Smooth muscle cell (in vitro differentiated cells): ENCODE data around the gene SMC3. TPM values are rescaled to one million over a fixed set of nuclear protein-coding genes. Genes with fewer than 3 reads are reported as not detected.

Experiments
- DNase-seq: peaks from one replicate; lab custom pipeline; 2025; ENCODE audit not compliant: unreplicated experiment; lab: John Stamatoyannopoulos, UW
- H2AFZ ChIP-seq: fragments of 200-600 bp; sonication (generic); 2 replicates; pipeline ENCODE4 v1.6.0; 2016; ENCODE audit warnings: antibody characterized with exemption, low read depth, mild to moderate bottlenecking
- H3F3A ChIP-seq: fragments of 200-600 bp; sonication (generic); 2 replicates; pipeline ENCODE4 v1.6.0; 2017; ENCODE audit warnings: antibody characterized with exemption, low read depth
- H3K27ac ChIP-seq: fragments of 200-600 bp; sonication (generic); 2 replicates; pipeline ENCODE4 v1.5.1; 2016; ENCODE audit warnings: low read depth, mild to moderate bottlenecking
- H3K27me3 ChIP-seq: fragments of 200-600 bp; sonication (generic); 2 replicates; pipeline ENCODE4 v1.6.1; 2016; ENCODE audit warnings: low read depth, mild to moderate bottlenecking
- H3K36me3 ChIP-seq: fragments of 200-600 bp; sonication (generic); 2 replicates; pipeline ENCODE4 v1.5.1; 2016; ENCODE audit warnings: low read depth
- H3K4me1 ChIP-seq: fragments of 200-600 bp; sonication (generic); 2 replicates; pipeline ENCODE4 v1.5.1; 2016; ENCODE audit warnings: low read depth
- H3K4me2 ChIP-seq: fragments of 200-600 bp; sonication (generic); 2 replicates; pipeline ENCODE4 v1.6.0; 2016; ENCODE audit warnings: mild to moderate bottlenecking
- H3K4me3 ChIP-seq: fragments of 200-600 bp; sonication (generic); 2 replicates; pipeline ENCODE4 v1.5.1; 2016; ENCODE audit warnings: mild to moderate bottlenecking
- H3K79me2 ChIP-seq: fragments of 200-600 bp; sonication (generic); 2 replicates; pipeline ENCODE4 v1.6.0; 2016; ENCODE audit warnings: low read depth, mild to moderate bottlenecking
- H3K9ac ChIP-seq: fragments of 200-600 bp; sonication (generic); 2 replicates; pipeline ENCODE4 v1.6.0; 2016; ENCODE audit warnings: low read depth
- H3K9me3 ChIP-seq: fragments of 200-600 bp; sonication (generic); replicated peaks from 2 replicates; pipeline ENCODE4 v1.5.1; 2016; ENCODE audit warnings: low read depth
- H4K20me1 ChIP-seq: fragments of 200-600 bp; sonication (generic); 2 replicates; pipeline ENCODE4 v1.6.0; 2016; ENCODE audit warnings: low read depth
- CTCF ChIP-seq: fragments of 200-600 bp; sonication (generic); IDR thresholded peaks from 2 replicates; pipeline ENCODE4 v1.5.1; 2017; ENCODE audit warnings: borderline replicate concordance, mild to moderate bottlenecking, antibody characterized with exemption; ENCODE audit not compliant: insufficient read depth, poor library complexity, severe bottlenecking
- WGBS: methylation state at CpG from one replicate; pipeline ENCODE4 v1.1.7; 2016; ENCODE audit warnings: low lambda C conversion rate; 5-methylcytosine and 5-hydroxymethylcytosine counted together
- polyA plus RNA-seq: library from polyadenylated mRNA; unstranded; fragments of >200 nt; fragmentation: Nextera tagmentation; extraction: Ambion mirVana; gene quantifications from 2 replicates; pipeline ENCODE4 v1.2.1, GENCODE V29; 2016
- total RNA-seq: library from RNA; depleted of rRNA; stranded (reverse); fragments of >200 nt; gene quantifications from 2 replicates; pipeline ENCODE4 v1.2.3, GENCODE V29; 2014

The SMC3 gene
- total and polyA plus RNA-seq, 2 experiments from 2014 or later = 24.4 to 31.0 TPM

GRCh38 chr10:110615057-110615747 is 47.7 kb downstream of the SMC3 start:
- no peaks in the 10 kb centered on the region for H3K4me1 ChIP-seq
- 93% methylated on average over 2 of the region's 2 CpGs for WGBS
- no peaks in the 10 kb centered on the region for H4K20me1 ChIP-seq
- no peaks in the 10 kb centered on the region for H3K79me2 ChIP-seq
- no peak overlapping the region for H3K27ac ChIP-seq
- no peak overlapping the region for H3K9ac ChIP-seq
- no peak for TF ChIP-seq CTCF
- peaks cover 8% of the 10 kb centered on the region for H3K27me3 ChIP-seq
- H3K4me3 ChIP-seq = no peak overlapping the region
- H3K4me2 ChIP-seq = no peak overlapping the region
- no peak overlapping the region for H2AFZ ChIP-seq
- no peaks in the 10 kb centered on the region for H3K36me3 ChIP-seq
- no peaks in the 10 kb centered on the region for H3K9me3 ChIP-seq
- no peak for DNase-seq
- no peaks in the 10 kb centered on the region for H3F3A ChIP-seq

GRCh38 chr10:110616493-110617033 is 49.1 kb downstream of the SMC3 start:
- Histone ChIP-seq H4K20me1 (no peaks in the 10 kb centered on the region), H3K36me3 (no peaks in the 10 kb centered on the region), H3K27ac (no peak overlapping the region), H2AFZ (no peak overlapping the region), H3K79me2 (no peaks in the 10 kb centered on the region), H3K27me3 (peaks cover 8% of the 10 kb centered on the region), H3K9me3 (no peaks in the 10 kb centered on the region), H3K4me3 (no peak overlapping the region), H3K9ac (no peak overlapping the region), H3F3A (no peaks in the 10 kb centered on the region), H3K4me1 (no peaks in the 10 kb centered on the region), H3K4me2 (no peak overlapping the region)
- DNase-seq = no peak
- no peak for TF ChIP-seq CTCF
- WGBS = 95% methylated on average over 5 of the region's 5 CpGs

- Histone ChIP-seq H3K4me3 (no peak overlapping the region), H3K4me1 (no peaks in the 10 kb centered on the region), H3K36me3 (no peaks in the 10 kb centered on the region), H3F3A (no peaks in the 10 kb centered on the region), H3K27ac (no peak overlapping the region), H3K9ac (no peak overlapping the region), H4K20me1 (no peaks in the 10 kb centered on the region), H3K4me2 (no peak overlapping the region), H3K79me2 (no peaks in the 10 kb centered on the region), H3K9me3 (no peaks in the 10 kb centered on the region), H3K27me3 (no peaks in the 10 kb centered on the region), H2AFZ (no peak overlapping the region)
- WGBS = 94% methylated on average over 7 of the region's 7 CpGs
- no peak for DNase-seq
- TF ChIP-seq CTCF = no peak
These were observed 50.1 kb downstream of the SMC3 start for GRCh38 chr10:110617425-110618229.
